ENCODE data around the gene NLRC3.

- no peak for TF ChIP-seq YY1 (IDR thresholded peaks at IDR 0.05)
- TF ChIP-seq, protein P1, sequence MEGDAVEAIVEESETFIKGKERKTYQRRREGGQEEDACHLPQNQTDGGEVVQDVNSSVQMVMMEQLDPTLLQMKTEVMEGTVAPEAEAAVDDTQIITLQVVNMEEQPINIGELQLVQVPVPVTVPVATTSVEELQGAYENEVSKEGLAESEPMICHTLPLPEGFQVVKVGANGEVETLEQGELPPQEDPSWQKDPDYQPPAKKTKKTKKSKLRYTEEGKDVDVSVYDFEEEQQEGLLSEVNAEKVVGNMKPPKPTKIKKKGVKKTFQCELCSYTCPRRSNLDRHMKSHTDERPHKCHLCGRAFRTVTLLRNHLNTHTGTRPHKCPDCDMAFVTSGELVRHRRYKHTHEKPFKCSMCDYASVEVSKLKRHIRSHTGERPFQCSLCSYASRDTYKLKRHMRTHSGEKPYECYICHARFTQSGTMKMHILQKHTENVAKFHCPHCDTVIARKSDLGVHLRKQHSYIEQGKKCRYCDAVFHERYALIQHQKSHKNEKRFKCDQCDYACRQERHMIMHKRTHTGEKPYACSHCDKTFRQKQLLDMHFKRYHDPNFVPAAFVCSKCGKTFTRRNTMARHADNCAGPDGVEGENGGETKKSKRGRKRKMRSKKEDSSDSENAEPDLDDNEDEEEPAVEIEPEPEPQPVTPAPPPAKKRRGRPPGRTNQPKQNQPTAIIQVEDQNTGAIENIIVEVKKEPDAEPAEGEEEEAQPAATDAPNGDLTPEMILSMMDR (IDR thresholded peaks at IDR 0.05; ENCODE audit: low read depth, low read length, missing input control): no peak
- TF ChIP-seq GABPA (IDR thresholded peaks at IDR 0.05 in 1 of 2, conservative IDR thresholded peaks at IDR 0.05 in 1 of 2): no peak
- TF ChIP-seq SP1 (IDR thresholded peaks at IDR 0.05): no peak
- TF ChIP-seq EGR1 (IDR thresholded peaks at IDR 0.05; ENCODE audit: low read depth in 2 of 2): no peak
- no peak for TF ChIP-seq RXRA (IDR thresholded peaks at IDR 0.05)
- TF ChIP-seq TAF1 (conservative IDR thresholded peaks at IDR 0.05): no peak
These were observed 82.7 kb downstream of the NLRC3 start for GRCh38 chr16:3494386-3494973.
